Measurements from ENCODE around the gene OMA1. TPM values are rescaled to one million over a fixed set of nuclear protein-coding genes. Genes with fewer than 3 reads are reported as not detected.

OMA1 gene
- total RNA-seq, 5 donors from 2014 or later (not counting 1 experiment from before 2014, with no cell fraction given): 31.3 to 50.4 (median 43.9) TPM

GRCh38 chr1:58431901-58432620, 114.5 kb downstream of the OMA1 start:
- POLR2A ChIA-PET: no interaction called here
- Mint-ChIP-seq H3K27ac (no peak overlapping the region), H3K4me1 (no peaks in the 10 kb centered on the region), H3K9me3 (no peaks in the 10 kb centered on the region), H3K36me3 (peaks cover 21% of the 10 kb centered on the region), H3K4me3 (no peak overlapping the region), H3K27me3 (peaks cover 0 to 4% of the 10 kb centered on the region in 2 donors)
- Histone ChIP-seq H3K36me3 (ENCODE audit: control insufficient read depth in 2 of 2, extremely low read depth in 1 of 2, insufficient read depth in 1 of 2, low read length in 1 of 2) (no peaks in the 10 kb centered on the region), H3K4me3 (ENCODE audit: control insufficient read depth in 1 of 2, extremely low read depth in 1 of 2, low read length in 1 of 2) (no peak overlapping the region), H3K9me3 (no peaks in the 10 kb centered on the region), H3K27me3 (replicated peaks in 1 of 2; ENCODE audit: control insufficient read depth in 2 of 2, extremely low read depth in 1 of 2, insufficient read depth in 2 of 2, low read length in 1 of 2) (no peaks in the 10 kb centered on the region), H3K4me1 (ENCODE audit: control insufficient read depth in 1 of 2, extremely low read depth in 1 of 2, insufficient read depth in 2 of 2, low read length in 2 of 2) (no peaks in the 10 kb centered on the region), H3K27ac (ENCODE audit: low read length) (no peak overlapping the region)
- ATAC-seq (replicated peaks in 1 of 4) (no peak), DNase-seq (no peak)
- CTCF ChIA-PET: interaction anchor here in 1 of 2 donors (0.7 kb wide), 1 partner anchor 1987 kb away, joined by 5 read pairs; no protein-coding TSS in a partner anchor
- WGBS (ENCODE audit: insufficient coverage): 100% methylated on average over 1 of the region's 6 CpGs

Other genes with a start within 250 kb of the OMA1 start
- under 1 TPM in 3 of 5 donors, not detected in 2; 0.16 to 0.38 (median 0.25) TPM for gene TACSTD2, start 30.5 kb upstream of the OMA1 start, total RNA-seq
- gene MYSM1, start 153.3 kb upstream of the OMA1 start, total RNA-seq: 10 to 100 TPM; 50.1 to 65.5 (median 53.8) TPM
- 1,000 to 10,000 TPM in 1 of 5 donors, 100 to 1,000 TPM in 1, 10 to 100 TPM in 3; 43.2 to 1,335 (median 56.6) TPM for gene JUN, start 237.3 kb upstream of the OMA1 start, total RNA-seq

Measured in T-cell (primary cell).